Tibial nerve (tissue), 4 donors: Measurements from ENCODE around the gene MARCHF10. TPM values are rescaled to one million over a fixed set of nuclear protein-coding genes. Genes with fewer than 3 reads are reported as not detected.

ENCODE experiments used
- DNase-seq, 2 donors: peaks; one replicate each; pipeline ENCODE4 v3.0.0-alpha.2; 2019; ENCODE audit warnings: low spot score in 2 of 2
- H3K27ac ChIP-seq, 4 donors: fragments of 200-600 bp; sonication (generic) in 3 of 4; one replicate each; pipeline ENCODE4 v1.5.1; 2017 to 2019; ENCODE audit warnings: mild to moderate bottlenecking in 1 of 4
- H3K27me3 ChIP-seq, 2 donors: fragments of 200-600 bp; sonication (generic) in 1 of 2; one replicate each; pipeline versions ENCODE4 v1.5.1 to v1.6.0; 2017 to 2019
- H3K36me3 ChIP-seq, 3 donors: fragments of 200-600 bp; sonication (generic); one replicate each; pipeline ENCODE4 v1.5.1; 2018 to 2019
- H3K4me1 ChIP-seq, 4 donors: fragments of 200-600 bp; sonication (generic) in 3 of 4; one replicate each; pipeline ENCODE4 v1.5.1; 2017 to 2019
- H3K4me3 ChIP-seq, 4 donors: fragments of 200-600 bp; sonication (generic) in 3 of 4; one replicate each; pipeline ENCODE4 v1.5.1; 2017 to 2019; ENCODE audit warnings: mild to moderate bottlenecking in 1 of 4, moderate library complexity in 1 of 4
- H3K9me3 ChIP-seq, 4 donors: fragments of 200-600 bp; sonication (generic) in 3 of 4; one replicate each; pipeline ENCODE4 v1.5.1; 2017 to 2019
- CTCF ChIP-seq, 5 experiments: fragments of 200-600 bp in 3 of 5; fragments of 450-650 bp in 2 of 5; sonication (generic) in 3 of 5; IDR thresholded peaks; one replicate each; pipeline ENCODE4 v1.5.1; 2016 to 2019; ENCODE audit warnings: antibody characterized with exemption in 5 of 5, mild to moderate bottlenecking in 3 of 5, moderate library complexity in 2 of 5
- EP300 ChIP-seq, 2 donors: sonication (generic); formaldehyde crosslinking; IDR thresholded peaks; one replicate each; pipeline ENCODE4 v1.6.1; 2017; ENCODE audit warnings: antibody characterized with exemption in 2 of 2, mild to moderate bottlenecking in 1 of 2
- POLR2A ChIP-seq, 2 donors: fragments of 450-650 bp; IDR thresholded peaks; one replicate each; pipeline ENCODE4 v1.6.1; 2017; ENCODE audit warnings: antibody characterized with exemption in 2 of 2, mild to moderate bottlenecking in 2 of 2, moderate library complexity in 2 of 2
- WGBS, 2 donors: methylation state at CpG; one replicate each; pipeline ENCODE4 v1.1.5; 2018; 5-methylcytosine and 5-hydroxymethylcytosine counted together
- total RNA-seq, 4 donors: library from RNA; depleted of rRNA; stranded (reverse); fragments of >200 nt; gene quantifications; one replicate each; pipeline ENCODE4 v1.1.0, GENCODE V29; 2016

MARCHF10 gene
- total RNA-seq, 4 donors from 2014 or later, result 1.8 to 11.7 (median 3.6) TPM

GRCh38 chr17:62658136-62658920, 149.8 kb downstream of the MARCHF10 start:
- Histone ChIP-seq H3K36me3 (no peaks in the 10 kb centered on the region), H3K4me1 (peaks cover 0 to 27% (median 11%) of the 10 kb centered on the region in 4 donors), H3K27me3 (no peaks in the 10 kb centered on the region), H3K4me3 (no peak overlapping the region), H3K27ac (no peak overlapping the region), H3K9me3 (peaks cover 0 to 17% (median 0%) of the 10 kb centered on the region in 4 donors)
- WGBS, 2 donors, result 66 to 70% methylated on average over 15 of the region's 15 CpGs
- DNase-seq, result no peak
- TF ChIP-seq CTCF (IDR thresholded peaks at IDR 0.05) (no peak), POLR2A (IDR thresholded peaks at IDR 0.05) (no peak), EP300 (IDR thresholded peaks at IDR 0.05) (no peak)

- no peak for DNase-seq
- H3K27ac ChIP-seq, result no peak overlapping the region
- H3K27me3 ChIP-seq, result no peaks in the 10 kb centered on the region
These were observed 150.4 kb downstream of the MARCHF10 start for GRCh38 chr17:62657690-62658089.

GRCh38 chr17:62657145-62657665, 150.9 kb downstream of the MARCHF10 start:
- 79 to 93% methylated on average over 3 of the region's 3 CpGs for WGBS, 2 donors
- H3K4me1 ChIP-seq, result peaks cover 0 to 38% (median 17%) of the 10 kb centered on the region in 4 donors
- H3K27me3 ChIP-seq, result no peaks in the 10 kb centered on the region
- no peak overlapping the region for H3K4me3 ChIP-seq
- no peak for DNase-seq
- H3K36me3 ChIP-seq, result no peaks in the 10 kb centered on the region
- TF ChIP-seq CTCF (IDR thresholded peaks at IDR 0.05) (no peak), EP300 (IDR thresholded peaks at IDR 0.05) (no peak), POLR2A (IDR thresholded peaks at IDR 0.05) (no peak)
- peaks cover 0 to 17% (median 0%) of the 10 kb centered on the region in 4 donors for H3K9me3 ChIP-seq
- no peak overlapping the region for H3K27ac ChIP-seq

More at GRCh38 chr17:62657690-62658089, 150.4 kb downstream of the MARCHF10 start:
- WGBS, 2 donors, result 46 to 64% methylated on average over 9 of the region's 9 CpGs
- Histone ChIP-seq H3K9me3 (peaks cover 0 to 17% (median 0%) of the 10 kb centered on the region in 4 donors), H3K36me3 (no peaks in the 10 kb centered on the region), H3K4me3 (no peak overlapping the region), H3K4me1 (peaks cover 0 to 33% (median 14%) of the 10 kb centered on the region in 4 donors)
- TF ChIP-seq EP300 (IDR thresholded peaks at IDR 0.05) (no peak), POLR2A (IDR thresholded peaks at IDR 0.05) (no peak), CTCF (IDR thresholded peaks at IDR 0.05) (no peak)

- Histone ChIP-seq H3K9me3 (peaks cover 0 to 16% (median 0%) of the 10 kb centered on the region in 4 donors), H3K36me3 (no peaks in the 10 kb centered on the region), H3K27me3 (no peaks in the 10 kb centered on the region), H3K4me3 (no peak overlapping the region), H3K4me1 (peaks cover 0 to 42% (median 18%) of the 10 kb centered on the region in 4 donors), H3K27ac (no peak overlapping the region)
- DNase-seq, result no peak
- TF ChIP-seq EP300 (IDR thresholded peaks at IDR 0.05) (no peak), POLR2A (IDR thresholded peaks at IDR 0.05) (no peak), CTCF (IDR thresholded peaks at IDR 0.05) (no peak)
- 64 to 70% methylated on average over 1 of the region's 1 CpG for WGBS, 2 donors
These were observed 151.7 kb downstream of the MARCHF10 start for GRCh38 chr17:62656446-62656845.

GRCh38 chr17:62655656-62656055, 152.5 kb downstream of the MARCHF10 start:
- 60 to 79% methylated on average over 6 of the region's 6 CpGs for WGBS, 2 donors
- DNase-seq, result no peak
- Histone ChIP-seq H3K4me1 (peaks cover 0 to 42% (median 18%) of the 10 kb centered on the region in 4 donors), H3K36me3 (no peaks in the 10 kb centered on the region), H3K9me3 (peaks cover 0 to 8% (median 0%) of the 10 kb centered on the region in 4 donors), H3K27me3 (no peaks in the 10 kb centered on the region), H3K4me3 (no peak overlapping the region), H3K27ac (no peak overlapping the region)
- TF ChIP-seq POLR2A (IDR thresholded peaks at IDR 0.05) (no peak), EP300 (IDR thresholded peaks at IDR 0.05) (no peak), CTCF (IDR thresholded peaks at IDR 0.05) (no peak)
